Measurements from ENCODE around the gene ZSCAN30.

The ZSCAN30 gene

DNA sequence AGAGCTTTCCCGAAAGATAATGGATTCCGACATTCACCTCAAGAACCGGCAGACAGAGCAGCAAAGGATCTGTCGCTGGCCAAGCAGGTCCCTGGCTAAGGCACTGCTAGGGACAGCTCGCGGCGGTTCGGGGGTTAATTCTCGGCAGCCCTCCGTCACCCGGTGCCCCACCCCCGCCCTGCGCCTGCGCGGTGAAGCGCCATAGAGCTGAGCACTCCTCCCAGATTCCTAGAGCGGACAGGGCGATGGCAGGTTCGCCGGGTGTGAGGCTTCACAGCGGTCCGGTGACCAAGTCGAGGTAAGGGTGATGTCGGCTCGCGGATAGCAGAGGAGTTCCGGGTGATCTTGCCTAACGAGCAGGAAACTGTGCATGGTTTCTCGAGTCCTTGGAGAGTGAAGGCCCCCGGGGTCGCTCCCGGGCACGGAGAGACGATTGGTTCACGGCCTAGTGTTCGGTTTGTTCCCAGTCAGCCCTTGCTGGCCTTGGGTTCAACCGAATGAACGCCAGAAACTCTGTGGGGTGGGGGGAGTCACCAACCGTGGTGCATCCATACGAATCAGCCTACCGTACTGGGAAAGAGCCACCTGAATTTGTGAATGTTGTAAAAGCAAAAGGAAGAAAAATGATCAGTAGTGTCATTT lies at the start of gene ZSCAN30:
TSS of gene ZSCAN30 (minus strand) at position 136 of the 642 bp plus-strand sequence. CDS start 25,877 bp downstream, outside the sequence.
- DNase-seq = peak; percentile 62

DNA sequence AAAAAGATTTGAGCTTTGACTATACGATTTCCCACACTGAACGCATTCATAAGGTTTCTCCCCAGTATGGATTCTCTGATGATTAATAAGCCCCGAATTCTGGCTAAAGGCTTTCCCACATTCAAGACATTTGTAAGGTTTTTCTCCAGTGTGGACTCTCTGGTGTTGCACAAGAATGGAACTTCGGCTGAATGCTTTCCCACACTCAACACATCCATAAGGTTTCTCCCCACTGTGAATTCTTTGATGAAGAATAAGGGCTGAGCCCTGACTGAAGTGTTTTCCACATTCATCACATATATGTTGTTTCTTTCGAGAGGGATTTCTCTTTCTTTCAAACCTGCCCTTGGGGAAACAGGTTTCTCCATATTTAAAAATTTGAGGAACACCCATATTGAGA lies 47.3 kb upstream of the ZSCAN30 start:
- DNase-seq = no peak

DNA sequence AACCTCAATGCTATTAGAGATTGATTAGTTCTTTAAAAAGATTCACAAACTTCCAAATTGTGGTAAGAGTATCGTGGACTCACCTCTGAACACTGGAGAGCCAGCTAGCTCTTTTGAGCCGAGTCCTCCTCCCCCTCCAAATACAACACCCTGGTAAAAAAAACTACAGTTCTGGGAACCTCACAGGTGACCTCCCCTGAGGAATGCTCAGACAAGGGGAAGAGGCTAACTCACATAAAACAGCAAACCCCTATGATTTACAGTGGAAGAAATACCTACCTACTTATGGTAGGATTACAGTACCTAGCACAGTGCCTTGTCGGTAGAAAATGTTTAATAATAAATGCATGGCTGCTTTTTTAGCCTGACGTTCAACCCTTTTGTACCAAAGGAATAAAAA lies 45.8 kb upstream of the ZSCAN30 start:
- DNase-seq = no peak

DNA sequence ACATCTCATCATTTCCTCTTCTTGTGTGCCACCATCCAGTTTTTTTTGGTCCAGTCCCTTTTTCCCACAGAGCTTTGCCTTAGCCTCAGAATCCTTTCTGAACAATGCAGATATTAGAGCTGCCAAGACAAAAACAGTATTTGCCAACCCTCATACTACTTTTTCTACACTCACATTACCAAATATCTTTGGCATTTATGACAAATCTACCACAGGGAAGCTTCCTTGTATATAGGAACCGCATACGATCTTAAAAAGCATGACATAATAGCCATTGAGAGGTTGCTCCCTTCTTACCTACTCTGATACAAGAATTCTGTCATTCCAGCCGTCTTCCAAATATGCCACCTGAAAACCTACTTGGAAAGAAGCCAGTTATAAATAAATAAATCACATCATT lies 44.8 kb upstream of the ZSCAN30 start:
- no peak for DNase-seq

DNA sequence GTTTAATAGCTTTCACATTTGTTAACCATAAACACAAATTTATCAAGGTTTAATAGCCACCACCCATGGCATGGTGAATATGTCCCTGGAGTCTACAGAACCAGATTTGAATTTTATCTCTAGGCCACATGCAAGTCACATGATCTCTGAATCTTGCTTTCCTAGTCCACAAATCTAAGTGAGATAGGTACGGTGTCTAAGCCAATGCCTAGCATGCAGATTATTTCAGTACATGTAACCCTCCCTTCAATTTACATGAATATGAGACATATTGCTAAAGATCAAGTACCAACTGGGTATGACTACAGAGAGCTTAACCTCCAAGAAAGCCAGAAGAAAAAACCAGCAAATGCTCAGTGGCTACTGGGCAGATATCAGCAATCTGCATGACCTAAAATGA lies 44.2 kb upstream of the ZSCAN30 start:
- no peak for DNase-seq

DNA sequence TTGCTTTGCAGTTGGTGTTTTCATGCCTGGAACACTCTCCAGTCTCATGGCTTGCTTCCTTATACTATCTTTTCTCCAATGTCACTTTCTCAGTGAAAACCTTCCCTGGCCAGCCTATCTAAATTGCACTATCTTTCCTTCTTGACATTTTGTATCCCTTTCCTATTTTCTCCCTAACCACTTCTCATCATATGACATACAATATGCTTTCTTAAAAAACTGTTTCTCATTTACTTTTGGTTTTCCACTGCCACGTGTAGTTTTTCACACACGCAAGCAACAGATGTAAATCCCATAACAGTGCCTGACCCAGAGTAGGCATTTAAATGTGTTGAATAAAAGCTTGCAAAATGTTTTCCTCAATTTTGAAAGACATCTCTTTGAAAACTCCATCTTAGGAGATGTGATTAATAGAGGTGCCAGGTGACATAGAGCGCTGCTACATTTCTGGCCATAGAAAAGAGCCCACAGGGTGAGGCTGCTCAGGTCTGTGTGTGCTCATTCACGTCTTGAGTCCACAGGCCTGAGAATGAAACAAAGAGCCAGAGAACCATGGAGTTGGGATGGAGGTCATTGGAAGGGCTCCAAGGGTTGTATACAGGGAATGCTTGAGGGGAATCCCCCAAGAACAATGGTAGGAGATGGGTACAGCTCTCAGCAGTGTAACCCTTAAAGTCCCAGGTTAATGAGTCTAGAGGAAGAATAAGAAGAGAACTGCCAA lies 41.5 kb upstream of the ZSCAN30 start:
- no peak for DNase-seq

DNA sequence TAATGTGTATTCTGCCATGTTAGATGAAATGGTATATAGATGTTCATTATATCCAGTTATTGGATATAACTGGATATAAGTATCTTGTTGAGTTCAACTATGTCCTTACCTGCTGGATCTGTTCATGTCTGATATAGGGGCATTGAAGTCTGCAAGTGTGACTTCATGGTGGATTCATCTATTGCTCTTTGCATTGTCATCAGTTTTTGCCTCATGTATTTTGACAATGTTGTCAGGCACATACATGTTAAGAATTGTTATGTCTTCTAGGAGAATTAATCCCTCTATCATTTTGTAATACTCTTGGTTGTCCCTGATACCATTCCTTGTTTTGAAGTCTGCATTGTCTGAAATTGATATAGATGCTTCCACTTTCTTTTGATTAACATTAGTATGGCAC lies 38.8 kb upstream of the ZSCAN30 start:
- DNase-seq = no peak

DNA sequence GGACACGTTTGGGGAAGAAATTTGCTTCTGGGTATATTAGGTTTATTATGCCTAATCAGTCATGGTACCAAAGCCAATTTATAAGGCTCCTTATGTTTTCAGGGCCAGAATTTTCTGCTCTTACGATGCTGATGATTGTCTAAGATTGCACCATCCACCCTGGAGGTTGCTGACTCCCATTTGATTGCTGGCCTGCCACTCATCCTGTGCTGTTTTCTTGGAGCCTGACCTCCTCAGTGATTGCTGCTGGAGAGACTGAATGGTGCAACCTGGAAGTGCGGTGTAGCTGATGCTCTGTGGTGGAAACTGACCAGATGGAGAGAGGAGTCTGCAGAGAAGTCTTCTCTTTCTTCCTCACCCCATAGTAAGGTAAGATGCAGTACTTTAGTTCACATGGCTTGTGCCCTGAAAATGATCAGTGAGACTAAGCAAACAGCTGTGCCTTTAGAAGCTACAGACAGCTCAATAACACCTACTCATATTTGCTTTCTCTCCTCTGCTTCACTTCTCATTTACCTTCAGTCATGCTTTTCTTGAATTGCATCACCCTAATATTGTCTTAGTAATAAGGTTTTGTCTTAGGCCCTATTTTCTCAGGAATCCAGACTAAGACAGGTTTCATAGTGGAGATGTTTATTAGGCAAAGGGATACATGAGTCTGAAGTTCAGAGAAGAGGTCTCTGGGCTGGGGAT lies 36.8 kb upstream of the ZSCAN30 start:
- no peak for DNase-seq

DNA sequence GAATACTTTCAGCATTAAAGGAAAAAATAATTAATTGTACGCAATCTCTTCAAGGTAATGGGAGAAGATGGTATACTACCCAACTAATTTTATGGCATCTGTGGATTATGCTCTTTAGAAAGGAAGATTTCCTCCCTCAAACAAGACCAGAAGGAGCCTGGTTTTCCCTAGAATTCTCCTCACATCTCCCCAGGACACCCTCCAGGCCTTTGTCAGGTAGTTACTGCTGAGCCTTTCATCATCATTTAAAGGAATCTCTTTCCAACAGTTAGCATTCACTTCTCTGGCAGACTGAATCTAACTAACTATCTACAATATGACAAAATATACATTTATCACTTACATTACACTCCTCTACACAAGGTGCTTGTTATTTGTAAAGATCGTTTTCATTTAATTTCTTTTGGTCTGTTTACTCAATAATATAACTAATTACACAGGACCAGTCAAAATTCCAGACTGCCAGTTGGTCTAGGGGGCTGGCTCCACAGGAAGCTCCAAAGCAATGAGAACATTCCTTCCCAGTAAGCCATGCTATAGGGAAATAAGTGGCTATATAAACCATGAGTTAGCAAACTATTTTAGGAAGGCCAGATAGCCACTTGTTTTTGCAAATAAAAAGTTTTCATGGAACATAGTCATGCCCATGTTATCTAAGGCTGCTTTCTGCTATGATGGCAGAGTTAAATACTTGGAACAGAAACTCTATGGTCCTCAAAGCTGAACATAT lies 35.1 kb upstream of the ZSCAN30 start:
- DNase-seq = no peak

DNA sequence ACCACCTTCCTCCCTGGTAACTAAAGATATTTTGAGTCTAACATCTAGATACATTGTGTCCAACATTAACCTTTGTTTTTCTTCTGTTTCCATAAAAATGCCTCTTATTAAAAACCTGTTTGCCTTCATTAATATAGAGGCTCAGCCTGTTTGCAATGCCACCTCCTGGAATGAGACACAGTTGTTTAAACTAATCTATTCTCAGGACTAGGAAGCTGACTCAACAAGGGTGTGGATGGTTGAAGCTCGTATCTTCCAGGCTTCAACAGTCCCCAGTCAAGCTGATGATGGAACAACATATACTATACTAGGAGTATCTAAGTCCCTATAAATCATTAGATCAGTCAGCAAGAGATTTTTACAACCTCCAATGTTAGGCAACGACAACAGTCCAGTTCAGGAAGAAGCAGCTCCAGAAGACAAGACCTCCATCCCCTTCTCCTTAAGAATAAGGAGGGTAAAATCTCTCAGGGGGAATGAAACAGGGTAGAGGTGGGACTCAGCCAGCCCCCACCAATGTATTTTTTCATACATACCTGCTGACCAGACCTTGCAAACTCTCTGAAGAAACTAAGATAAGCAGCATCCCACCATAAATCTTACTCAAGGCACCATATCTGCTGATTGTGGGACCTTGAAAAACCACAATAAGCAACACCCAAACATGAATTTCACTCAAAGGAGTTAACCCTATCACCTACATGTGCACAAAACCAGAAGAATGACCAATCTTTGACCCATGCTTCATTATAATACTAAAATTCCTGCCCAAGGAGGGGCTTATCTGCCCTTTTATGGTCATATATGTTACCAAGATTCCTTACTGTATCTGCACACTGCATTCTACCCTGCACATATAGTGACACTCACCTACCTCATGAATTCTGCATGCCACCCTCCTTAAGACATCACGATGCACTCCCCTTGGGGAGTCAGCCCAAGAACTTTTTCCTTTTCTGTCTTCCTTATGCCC lies 32.7 kb upstream of the ZSCAN30 start:
- DNase-seq = no peak

DNA sequence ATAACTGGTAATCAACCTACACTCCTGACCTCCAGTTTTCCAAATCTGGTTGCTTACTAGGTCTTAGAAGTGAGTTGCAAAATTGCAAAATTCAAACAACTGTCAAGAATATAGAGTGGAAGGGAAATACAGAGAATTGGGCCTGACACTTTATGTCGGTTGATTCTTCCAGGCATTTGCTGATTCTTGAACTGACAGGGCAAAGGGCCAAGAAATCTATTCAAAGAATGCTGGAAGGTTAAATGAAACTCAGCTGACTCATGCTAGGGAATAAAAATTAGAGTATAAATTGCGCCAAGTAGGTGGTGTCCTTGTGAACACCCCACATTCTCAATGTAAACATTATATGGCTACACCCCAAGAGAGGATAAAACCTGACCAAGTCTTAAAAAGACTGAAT lies 21.5 kb upstream of the ZSCAN30 start:
- no peak for DNase-seq

DNA sequence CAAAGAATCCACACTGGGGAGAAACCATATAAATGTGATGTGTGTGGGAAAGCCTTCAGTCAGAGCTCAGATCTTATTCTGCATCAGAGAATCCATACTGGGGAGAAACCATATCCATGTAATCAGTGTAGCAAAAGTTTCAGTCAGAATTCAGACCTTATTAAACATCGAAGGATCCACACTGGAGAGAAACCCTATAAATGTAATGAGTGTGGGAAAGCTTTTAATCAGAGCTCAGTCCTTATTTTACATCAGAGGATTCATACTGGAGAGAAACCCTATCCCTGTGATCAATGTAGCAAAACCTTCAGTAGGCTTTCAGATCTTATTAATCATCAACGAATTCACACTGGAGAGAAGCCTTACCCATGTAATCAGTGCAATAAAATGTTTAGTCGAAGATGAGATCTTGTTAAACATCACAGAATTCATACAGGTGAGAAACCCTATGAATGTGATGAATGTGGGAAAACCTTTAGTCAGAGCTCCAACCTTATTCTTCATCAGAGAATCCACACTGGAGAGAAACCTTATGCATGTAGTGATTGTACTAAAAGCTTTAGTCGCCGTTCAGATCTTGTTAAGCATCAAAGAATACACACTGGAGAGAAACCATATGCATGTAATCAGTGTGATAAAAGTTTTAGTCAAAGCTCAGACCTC lies 16.7 kb upstream of the ZSCAN30 start:
- DNase-seq = no peak

DNA sequence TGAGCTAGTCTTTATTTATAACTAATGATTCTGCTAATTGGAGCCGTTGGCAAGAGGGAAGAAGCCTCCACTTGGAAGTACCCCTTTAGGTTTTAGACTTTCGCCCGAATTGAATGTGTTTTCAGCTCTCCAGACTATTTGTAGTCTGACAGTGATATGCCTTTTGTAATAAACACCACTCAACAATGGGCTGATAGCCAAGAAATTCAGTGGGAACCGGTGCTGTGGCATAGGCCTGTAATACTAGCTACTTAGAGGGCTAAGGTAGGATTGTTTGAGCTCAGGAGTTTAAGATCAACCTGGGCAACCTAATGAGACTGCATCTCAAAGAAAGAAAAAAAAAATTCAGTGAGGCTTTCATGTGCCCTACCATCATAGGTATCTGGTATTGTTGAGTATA lies 13.6 kb upstream of the ZSCAN30 start:
- no peak for DNase-seq

DNA sequence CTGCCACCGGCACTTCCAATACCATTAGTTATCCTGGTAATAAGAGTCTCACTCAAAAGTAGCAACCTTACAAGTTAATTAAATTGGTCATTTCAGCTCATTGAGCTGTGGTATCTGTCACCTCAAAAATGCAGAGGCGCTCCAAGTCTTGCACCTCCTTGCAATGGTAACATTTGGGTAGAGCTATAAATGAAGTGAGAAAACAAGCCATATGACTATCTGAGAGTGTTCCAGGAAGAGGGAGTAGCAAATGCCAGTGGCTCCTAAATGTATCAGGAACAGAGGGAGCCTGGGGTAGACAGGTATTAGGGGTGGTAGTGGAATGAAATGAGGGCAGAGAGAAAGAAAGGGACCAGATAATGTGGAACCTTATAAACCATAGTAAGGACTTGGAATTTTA lies 6.0 kb upstream of the ZSCAN30 start:
- DNase-seq = no peak

DNA sequence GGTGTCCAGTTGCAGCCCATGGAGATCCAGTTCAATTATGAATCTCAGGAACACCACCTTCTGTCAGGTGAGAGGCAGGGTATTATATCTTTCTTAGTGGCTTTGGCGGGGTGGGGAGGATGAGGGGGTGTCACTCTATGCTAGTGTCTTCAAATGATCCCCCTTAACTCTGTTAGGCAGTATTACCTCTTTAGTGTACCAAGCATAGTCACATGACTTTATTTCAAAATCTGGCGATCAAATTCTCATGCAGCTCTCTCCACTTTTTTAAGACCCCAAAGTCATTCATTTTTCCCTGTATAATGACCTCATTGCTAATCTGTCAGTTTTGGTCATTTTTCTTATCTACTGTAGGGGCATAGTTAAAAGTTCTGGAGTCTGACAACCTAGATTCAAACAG lies 1.1 kb upstream of the ZSCAN30 start:
- DNase-seq = no peak

DNA sequence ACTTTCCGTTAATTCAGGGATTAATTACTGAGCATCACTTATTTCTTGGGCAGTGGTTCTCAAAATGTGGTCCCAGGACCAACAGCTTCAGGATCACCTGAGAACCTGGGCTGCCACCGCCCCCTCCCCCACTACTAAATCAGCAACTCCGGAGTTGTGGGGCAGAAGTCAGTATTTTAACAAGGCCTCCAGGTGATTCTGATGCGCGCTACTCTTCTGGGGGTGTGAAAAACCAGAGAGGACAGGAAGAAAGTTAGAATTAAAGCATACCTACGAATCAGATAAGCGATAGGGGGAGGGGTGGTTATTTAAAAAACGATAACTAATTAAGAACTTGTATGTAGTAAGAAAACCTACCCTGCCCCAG lies 319 bp downstream of the ZSCAN30 start:
- no peak for DNase-seq

DNA sequence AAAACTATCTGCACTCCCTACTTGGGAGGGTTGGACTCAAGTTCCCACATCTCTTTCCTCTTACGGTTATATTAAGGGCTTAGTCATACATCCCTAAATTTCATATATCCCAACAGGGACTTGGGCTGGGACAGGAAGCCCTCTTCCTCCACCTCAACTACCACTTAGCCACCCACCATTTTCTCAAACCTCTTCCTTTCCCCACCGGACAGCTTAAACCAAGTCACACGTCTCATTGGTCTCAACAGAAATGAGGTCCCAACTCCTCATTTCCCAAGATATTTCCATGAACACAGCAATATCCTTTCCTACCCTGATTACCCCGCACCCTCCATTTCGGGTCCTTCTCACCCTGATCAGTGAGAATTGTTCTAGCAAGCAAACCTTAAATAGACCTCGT lies 736 bp downstream of the ZSCAN30 start:
- DNase-seq = no peak

DNA sequence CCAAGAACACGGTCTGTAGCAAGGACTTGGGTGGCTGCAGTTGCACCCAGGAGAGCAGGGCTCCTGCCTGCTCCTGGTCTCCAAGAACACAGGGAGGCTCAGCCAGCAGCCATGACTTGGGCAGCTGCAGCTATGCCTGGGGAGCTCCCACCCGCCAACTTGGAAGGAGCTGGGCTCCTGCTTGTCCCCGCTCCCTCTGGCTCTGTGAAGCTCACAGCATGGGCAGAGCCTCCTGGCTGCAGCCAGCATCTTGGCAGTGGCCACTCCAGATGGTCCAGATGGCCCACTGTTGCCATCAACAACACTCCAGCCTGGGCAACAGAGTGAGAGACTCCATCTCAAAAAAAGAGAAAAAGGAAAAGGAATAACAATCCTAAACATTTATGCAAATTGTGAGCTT lies 5.2 kb downstream of the ZSCAN30 start:
- DNase-seq = no peak

DNA sequence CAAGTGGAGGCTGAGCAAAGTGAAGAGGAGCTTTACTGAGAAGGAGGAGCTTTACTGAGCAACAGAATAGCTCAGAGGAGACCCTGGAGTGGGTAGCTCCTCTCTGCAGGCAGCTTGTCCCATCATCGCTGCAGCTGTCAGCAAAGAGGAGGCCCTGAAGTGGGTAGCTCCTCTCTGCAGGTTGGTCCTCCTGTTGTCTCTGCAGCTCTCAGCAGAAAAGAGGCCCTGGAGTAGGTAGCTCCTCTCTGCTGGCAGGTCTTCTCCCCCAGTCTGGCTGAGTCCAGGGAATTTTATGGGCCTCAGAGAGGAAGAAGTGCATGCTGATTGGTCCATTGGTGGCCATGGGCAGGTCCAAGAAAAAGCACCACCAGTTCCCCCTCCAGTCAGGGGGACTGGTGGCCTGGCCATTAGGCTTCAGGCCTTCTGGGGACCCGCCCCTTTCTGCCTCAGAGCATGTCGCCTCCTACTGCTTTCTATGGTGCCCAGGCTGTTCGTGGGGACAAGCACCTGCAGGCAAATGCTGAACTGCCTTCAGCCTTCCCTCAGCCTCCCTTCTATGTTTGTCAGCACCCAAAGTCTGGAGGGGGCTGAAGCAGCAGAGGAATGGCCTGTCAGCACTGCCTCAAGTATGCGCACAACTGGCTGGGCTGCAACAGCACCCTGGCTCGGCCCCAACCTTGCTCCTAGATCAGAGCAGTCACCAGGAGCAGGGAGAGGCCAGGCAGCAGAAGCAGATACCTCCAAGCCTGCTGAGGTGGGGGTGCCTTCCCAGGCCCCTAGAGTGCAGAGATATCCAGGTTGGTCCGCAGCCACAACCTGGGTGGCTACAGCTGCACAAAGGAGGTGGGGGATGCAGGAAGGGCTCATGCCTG lies 5.9 kb downstream of the ZSCAN30 start:
- no peak for DNase-seq

DNA sequence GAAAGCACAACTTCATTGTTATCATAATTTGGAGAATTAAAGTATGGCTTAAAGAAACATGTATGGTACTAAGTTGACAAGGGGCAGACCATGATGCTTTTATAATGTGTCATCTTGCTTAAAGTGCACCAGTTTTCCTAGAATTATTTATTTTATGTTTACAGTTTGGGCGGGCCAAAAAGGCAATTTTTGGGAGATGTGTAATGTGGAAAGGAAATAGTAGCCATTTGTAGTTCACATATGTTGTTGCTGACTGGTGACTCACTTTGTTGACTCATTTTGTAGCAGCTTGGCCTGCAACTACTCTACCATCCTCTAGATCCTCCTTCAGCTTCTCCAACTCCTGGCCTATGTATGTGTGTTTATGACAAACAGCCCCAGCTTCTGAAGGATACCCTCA lies 7.7 kb downstream of the ZSCAN30 start:
- no peak for DNase-seq

DNA sequence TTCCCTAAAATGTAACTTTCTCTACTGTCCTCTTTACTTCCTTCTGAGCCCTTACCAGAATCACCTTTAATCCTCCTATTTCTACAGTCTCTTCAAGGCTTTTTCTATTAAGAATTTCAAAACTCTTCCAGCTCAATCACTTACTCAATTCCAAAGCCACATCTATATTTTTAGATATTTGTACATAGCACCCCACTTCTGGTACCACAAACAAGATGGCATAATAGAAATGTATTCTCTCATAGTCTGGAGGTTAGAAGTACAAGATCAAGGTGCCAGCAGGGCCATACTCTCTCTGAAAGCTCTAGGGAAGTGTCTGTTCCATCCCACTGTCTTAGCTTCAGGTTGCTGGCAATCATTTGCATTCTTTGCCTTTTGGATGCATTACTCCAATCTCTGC lies 11.1 kb downstream of the ZSCAN30 start:
- no peak for DNase-seq
